Right forelimb (tissue), 1 donor: ENCODE data around the gene USP49.
A peak's percentile ranks its signal among the peaks of the same experiment; 100 is the strongest.
"Not testable (repeated sequence)": the region's sequence is repeated elsewhere in the genome, so short reads cannot be mapped to it uniquely, and the experiment has no call there.

Source experiments
- DNase-seq: peaks from one replicate; pipeline ENCODE4 v3.0.0-alpha.2; 2018

The USP49 gene

DNA sequence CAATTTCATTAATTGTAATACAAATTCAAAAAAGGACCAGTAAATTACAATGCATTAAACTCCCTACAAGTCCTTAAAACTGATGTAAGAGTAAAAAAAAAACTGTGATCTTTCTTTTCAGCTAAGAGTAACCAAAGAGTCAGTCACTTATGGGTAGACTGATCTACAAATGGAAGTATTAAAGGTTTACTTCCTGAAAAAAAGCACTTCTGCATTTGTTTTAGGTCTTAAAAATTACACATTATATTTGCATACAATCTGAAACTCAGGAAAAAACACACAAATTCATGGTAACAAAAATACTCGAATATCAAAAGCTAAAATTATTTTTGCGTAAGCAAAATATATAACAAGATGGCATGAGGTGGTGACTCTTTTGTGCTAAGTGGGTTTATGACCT, 23.5 kb downstream of the USP49 start:
- no peak for DNase-seq

DNA sequence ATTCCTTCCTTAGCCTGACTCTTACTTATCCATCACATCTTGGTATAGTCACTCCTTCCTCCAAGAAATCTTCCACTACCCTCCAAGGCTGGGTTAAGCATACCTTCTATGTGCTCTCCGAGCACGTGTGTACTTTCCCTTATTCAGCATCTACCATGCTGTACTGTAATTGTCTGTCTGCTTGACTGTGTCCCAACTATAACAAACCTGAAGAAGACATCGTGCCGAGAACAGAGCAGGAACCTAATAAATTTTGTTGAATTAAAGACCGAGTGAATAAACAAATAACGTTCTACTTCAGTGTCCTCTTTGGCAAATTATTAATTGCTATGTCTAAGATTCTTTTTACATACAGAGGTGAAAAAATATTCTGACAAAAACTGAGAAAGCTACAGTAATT, 35.8 kb downstream of the USP49 start:
- no peak for DNase-seq

GRCh38 chr6:41858703-41859102, 36.5 kb downstream of the USP49 start:
- DNase-seq, result no peak

- DNase-seq, result no peak
Observed at GRCh38 chr6:41850861-41851260, 44.3 kb downstream of the USP49 start.

DNA sequence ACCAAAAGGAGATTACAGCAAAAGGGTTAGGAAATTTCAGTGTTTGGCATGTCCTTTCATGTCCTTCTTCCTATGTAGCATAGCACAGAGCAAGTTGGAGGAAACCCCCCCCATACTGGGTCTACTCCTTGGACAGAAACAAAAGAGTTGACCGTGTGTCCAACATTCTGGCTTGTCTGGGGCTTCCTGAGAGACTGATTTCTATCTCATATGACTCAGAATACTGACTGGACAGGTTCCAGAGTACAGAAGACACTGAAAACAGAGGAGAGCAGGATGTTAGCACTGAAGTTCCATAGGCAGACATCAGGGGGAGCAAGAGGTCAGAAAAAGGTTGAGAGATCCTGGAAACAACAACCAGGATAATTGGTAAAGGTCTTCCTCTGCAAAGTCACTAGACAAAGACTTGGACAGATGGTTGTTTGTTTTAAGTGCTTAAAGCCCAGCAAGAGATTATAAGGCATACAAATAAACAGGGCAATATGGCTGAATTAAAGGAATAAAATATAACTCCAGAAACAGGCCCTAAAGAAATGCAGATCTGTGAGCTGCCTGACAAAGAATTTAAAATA, 48.4 kb downstream of the USP49 start:
- peak; percentile 60 for DNase-seq

GRCh38 chr6:41843178-41843577, 52.0 kb downstream of the USP49 start:
- DNase-seq, result no peak

- DNase-seq, result no peak
Observed at GRCh38 chr6:41840326-41840725, 54.8 kb downstream of the USP49 start.

- DNase-seq, result no peak
Observed at GRCh38 chr6:41836660-41837052, 58.5 kb downstream of the USP49 start.

- no peak for DNase-seq
Observed at GRCh38 chr6:41836022-41836659, 59.0 kb downstream of the USP49 start.

- DNase-seq, result no peak
Observed at GRCh38 chr6:41832263-41832662, 62.9 kb downstream of the USP49 start.

DNA sequence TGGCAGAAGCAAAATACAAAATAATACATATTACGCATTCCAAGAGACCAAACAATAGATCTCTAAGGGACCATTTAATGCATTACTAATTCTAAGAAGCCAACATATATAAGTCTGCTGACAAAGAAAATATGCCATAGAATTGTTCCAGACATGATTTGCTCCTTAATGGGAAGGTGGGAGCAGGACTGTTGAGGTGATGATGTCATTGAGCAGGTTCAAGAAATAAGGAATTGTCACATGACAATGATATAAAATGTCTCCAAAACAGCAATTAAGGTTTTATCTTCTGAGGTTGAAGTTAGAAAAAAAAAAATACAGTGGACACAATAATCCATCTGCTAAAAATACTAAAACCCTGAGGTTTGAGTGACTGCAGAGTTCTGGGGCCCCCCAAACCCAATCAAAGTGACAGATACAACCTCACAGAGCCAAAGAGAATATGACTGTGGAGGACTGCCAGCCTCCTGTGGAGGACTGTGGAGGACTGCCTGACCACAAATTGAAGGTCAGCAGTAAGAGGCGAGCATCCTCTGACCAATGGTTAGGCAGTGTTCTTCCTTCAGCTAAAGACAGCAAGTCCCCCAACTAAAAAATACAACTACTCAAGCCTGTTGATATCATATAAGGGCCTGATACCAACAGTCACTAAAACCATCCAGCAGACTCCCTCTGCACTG, 68.7 kb downstream of the USP49 start:
- no peak for DNase-seq

- DNase-seq, result no peak
Observed at GRCh38 chr6:41824571-41825569, 70.3 kb downstream of the USP49 start.

DNA sequence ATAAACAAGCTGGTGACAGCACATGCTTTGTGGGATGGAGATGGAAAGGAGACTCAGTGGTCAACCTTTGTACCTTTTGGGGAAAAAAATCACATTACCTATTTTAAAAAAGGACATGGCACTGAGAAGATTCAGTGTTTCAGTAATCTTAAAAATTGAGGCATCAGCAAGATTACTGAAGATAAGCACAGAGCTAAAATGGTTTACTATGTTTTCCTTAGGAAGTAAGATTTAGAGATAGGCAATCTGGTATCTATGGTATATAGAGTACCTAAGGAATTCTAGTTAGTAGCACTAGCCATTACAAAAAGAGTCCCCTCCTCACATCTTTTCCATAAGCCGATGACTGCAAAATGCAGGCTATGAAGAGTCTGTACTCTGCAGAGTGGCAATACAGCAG, 72.0 kb downstream of the USP49 start:
- DNase-seq, result no peak

GRCh38 chr6:41822021-41822420, 73.2 kb downstream of the USP49 start:
- no peak for DNase-seq

DNA sequence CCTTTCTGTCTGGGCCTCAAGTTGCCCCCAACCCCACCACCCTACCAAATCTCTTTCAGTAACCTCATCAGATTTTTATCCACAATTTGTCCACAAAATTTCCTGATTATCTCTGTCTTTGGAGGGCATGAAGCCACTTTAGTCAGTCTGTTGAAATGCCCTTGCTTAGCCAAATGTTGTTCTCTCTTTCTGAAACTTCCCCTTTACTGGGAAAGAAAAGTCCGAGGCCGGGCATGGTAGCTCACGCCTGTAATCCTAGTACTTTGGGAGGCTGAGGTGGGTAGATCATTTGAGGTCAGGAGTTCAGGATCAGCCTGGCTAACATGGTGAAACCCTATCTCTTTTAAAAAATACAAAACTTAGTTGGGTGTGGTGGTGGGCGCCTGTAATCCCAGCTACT, 73.9 kb downstream of the USP49 start:
- DNase-seq, result no peak

DNA sequence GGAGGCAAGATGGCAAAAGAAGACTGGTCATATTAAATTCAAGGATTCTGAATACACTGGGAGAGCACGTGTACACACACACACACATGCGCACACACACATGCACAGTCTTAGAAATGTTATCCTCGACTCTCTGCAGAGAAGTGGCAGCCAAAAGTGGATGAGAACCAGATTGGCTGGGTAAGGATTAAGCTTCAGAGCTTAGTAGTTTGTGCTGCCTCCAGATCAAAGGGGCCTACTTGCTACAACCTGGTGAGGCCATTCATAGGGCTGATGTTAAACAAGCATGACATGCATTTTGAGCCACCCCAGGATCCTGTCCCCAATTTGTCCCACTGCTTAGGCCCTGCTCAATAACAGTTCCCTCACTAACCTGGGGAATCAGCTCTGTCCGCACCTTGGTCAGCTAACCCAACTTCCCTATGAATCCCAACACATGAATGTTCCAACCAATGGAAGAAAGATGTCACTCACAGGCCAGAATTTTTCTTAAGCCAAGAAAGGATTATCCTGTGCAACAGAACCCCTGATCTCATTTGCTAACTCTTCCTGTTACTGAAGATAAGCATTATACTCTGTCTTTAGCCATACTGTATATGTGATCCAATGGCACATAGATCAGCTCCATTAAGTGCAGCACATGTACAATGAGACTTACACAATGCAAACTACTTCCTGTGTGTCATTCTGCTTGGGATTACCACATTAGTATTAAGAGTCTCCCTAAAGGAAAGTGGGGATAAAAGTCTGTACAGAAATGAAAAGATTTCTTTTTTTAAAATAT, 76.7 kb downstream of the USP49 start:
- no peak for DNase-seq

- no peak for DNase-seq
Observed at GRCh38 chr6:41815587-41815986, 79.6 kb downstream of the USP49 start.

GRCh38 chr6:41814629-41815028, 80.5 kb downstream of the USP49 start:
- no peak for DNase-seq

GRCh38 chr6:41813956-41814355, 81.2 kb downstream of the USP49 start:
- DNase-seq, result no peak

DNA sequence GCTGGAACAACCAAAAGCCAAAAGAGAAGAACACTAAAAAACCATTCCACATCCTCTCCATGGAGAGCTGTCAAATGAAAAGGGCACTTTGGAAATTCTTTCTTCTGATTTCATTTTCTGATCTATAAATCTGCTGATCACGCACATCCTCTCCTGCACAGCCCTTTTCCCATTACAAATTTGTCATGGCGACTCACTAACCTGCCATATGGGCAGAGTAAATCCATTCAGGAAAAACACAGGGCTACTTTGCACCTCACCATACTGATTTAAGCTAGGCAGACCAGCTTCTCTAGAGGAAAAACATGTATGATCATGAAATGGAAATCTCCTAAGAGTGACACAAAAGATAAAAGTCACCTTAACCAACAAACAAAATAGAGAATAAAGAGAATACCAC, 81.7 kb downstream of the USP49 start:
- DNase-seq, result no peak

GRCh38 chr6:41811946-41812345, 83.2 kb downstream of the USP49 start:
- DNase-seq, result not testable (repeated sequence)

GRCh38 chr6:41811095-41811494, 84.1 kb downstream of the USP49 start:
- no peak for DNase-seq
